MCF 10A (cell line): ENCODE results near the gene DRAXIN. TPM values are rescaled to one million over a fixed set of nuclear protein-coding genes. Genes with fewer than 3 reads are reported as not detected.

ENCODE experiments used
- BruUV-seq: library from RNA; stranded (reverse); fragments of 400-500 nt; replicated peaks from 2 replicates; lab custom pipeline; 2021; lab: Mats Ljungman, UMichigan
- CTCF ChIA-PET: fragments of 300-600 bp; sonication (Branson Sonifier 250); formaldehyde crosslinking; extraction: SDS; loops from one replicate; lab custom pipeline; 2021; ENCODE audit warnings: antibody characterized with exemption, inconsistent platforms; lab: Yijun Ruan, JAX
- POLR2A ChIA-PET: fragments of 300-600, 350-650 bp; sonication (Branson Sonifier 250); formaldehyde crosslinking; extraction: SDS; loops from one replicate; lab custom pipeline; 2020; ENCODE audit warnings: antibody characterized with exemption, inconsistent platforms; lab: Yijun Ruan, JAX
- DNase-seq: peaks from one replicate; pipeline ENCODE4 v3.0.0-alpha.2; 2018; ENCODE audit not compliant: unreplicated experiment
- H3K27ac Mint-ChIP-seq: one replicate; pipeline ENCODE4 v1.8.0; 2022; ENCODE audit warnings: mild to moderate bottlenecking, low read depth, mixed read lengths; ENCODE audit not compliant: unreplicated experiment
- H3K27me3 Mint-ChIP-seq: one replicate; pipeline ENCODE4 v1.8.0; 2022; ENCODE audit warnings: mixed read lengths; ENCODE audit not compliant: insufficient read depth, unreplicated experiment
- H3K36me3 Mint-ChIP-seq: one replicate; pipeline ENCODE4 v1.8.0; 2022; ENCODE audit warnings: mild to moderate bottlenecking, moderate library complexity, mixed read lengths; ENCODE audit not compliant: insufficient read depth, unreplicated experiment
- H3K4me1 Mint-ChIP-seq: one replicate; pipeline ENCODE4 v1.8.0; 2022; ENCODE audit warnings: mixed read lengths; ENCODE audit not compliant: insufficient read depth, unreplicated experiment
- H3K4me3 Mint-ChIP-seq: one replicate; pipeline ENCODE4 v1.8.0; 2022; ENCODE audit warnings: mild to moderate bottlenecking, moderate library complexity, mixed read lengths; ENCODE audit not compliant: unreplicated experiment
- H3K9me3 Mint-ChIP-seq: one replicate; pipeline ENCODE4 v1.8.0; 2022; ENCODE audit warnings: mixed read lengths; ENCODE audit not compliant: unreplicated experiment
- intact Hi-C: fragments of 100-400 bp; cut with micrococcal nuclease; formaldehyde crosslinking; loops from 2 replicates; pipeline ENCODE4 v1.14.1; 2022
- total RNA-seq: library from RNA; stranded (reverse); gene quantifications from 2 replicates; pipeline ENCODE4 v1.2.3, GENCODE V29; 2022
- TF ChIP-seq, protein P1 (sequence below): fragments of 200-600 bp; IDR thresholded peaks from one replicate; pipeline ENCODE4 v1.8.0; 2022; ENCODE audit warnings: antibody characterized with exemption, mild to moderate bottlenecking; ENCODE audit not compliant: unreplicated experiment

DRAXIN gene
- total RNA-seq, 1 experiment from 2014 or later = 0.07 TPM

DNA sequence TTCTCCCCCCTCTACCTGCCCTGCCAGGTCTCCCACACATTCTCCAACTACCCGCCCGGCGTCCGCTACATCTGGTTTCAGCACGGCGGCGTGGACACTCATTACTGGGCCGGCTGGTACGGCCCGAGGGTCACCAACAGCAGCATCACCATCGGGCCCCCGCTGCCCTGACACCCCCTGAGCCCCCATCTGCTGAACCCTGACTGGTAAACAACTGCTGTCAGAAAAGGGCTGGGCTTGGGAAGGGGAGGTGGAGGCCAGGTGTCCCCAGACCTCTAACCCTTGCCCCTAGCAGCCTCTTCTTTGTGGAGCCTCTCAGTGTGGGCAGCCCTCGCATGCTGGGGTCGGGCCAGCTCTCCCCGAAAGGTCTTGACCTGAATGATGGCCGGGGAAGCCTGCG is 30.4 kb upstream of the DRAXIN start:
- H3K27ac Mint-ChIP-seq = no peak overlapping the region
- peaks cover 31% of the 10 kb centered on the region for H3K36me3 Mint-ChIP-seq
- TF ChIP-seq, protein P1, sequence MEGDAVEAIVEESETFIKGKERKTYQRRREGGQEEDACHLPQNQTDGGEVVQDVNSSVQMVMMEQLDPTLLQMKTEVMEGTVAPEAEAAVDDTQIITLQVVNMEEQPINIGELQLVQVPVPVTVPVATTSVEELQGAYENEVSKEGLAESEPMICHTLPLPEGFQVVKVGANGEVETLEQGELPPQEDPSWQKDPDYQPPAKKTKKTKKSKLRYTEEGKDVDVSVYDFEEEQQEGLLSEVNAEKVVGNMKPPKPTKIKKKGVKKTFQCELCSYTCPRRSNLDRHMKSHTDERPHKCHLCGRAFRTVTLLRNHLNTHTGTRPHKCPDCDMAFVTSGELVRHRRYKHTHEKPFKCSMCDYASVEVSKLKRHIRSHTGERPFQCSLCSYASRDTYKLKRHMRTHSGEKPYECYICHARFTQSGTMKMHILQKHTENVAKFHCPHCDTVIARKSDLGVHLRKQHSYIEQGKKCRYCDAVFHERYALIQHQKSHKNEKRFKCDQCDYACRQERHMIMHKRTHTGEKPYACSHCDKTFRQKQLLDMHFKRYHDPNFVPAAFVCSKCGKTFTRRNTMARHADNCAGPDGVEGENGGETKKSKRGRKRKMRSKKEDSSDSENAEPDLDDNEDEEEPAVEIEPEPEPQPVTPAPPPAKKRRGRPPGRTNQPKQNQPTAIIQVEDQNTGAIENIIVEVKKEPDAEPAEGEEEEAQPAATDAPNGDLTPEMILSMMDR = no peak
- no TSS peak for BruUV-seq
- intact Hi-C loops = no loop called here
- CTCF ChIA-PET = interaction anchor here (0.6 to 2.0 kb wide), 4 partner anchors 57 to 624 kb away, joined by 3 to 6 read pairs (median 4); no protein-coding TSS in a partner anchor
- H3K9me3 Mint-ChIP-seq = no peaks in the 10 kb centered on the region
- H3K4me1 Mint-ChIP-seq = no peaks in the 10 kb centered on the region
- POLR2A ChIA-PET = no interaction called here
- no peak overlapping the region for H3K4me3 Mint-ChIP-seq
- no peak for DNase-seq
- no peaks in the 10 kb centered on the region for H3K27me3 Mint-ChIP-seq

DNA sequence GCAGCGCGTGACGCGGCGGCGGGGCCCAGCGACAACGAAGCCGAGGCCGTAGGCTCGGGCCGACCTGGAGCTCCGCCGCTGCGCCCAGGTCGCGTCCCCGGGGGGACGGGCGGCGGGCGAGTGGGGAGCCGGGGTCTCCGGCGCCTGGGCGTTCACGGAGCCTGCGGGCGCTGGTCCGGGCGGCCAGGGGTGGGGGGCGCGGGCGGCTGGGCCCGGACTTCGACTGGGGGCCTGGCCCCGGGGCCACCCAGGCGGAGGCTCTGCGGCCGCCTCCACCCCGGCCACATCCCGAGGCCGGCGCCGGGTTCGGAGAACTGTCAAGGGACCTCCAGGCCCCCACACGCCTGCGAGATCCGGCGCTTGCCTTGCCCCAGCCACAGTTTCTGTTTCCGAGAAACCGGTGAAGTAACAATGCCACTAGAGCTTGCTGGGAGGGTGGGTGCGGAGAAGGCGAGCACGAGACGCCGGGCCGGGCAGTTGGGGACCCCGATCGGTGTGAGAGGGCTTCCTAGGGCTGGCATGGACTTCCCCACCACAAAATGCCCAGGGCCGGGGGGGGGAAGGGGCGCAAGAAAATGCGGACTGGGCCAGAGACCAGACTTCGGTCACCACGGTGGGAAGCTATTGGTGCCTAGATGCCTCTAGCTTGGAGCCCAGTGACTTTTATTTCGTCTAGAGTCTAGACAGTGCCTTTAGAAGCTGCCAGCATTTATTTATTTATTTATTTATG is 27.0 kb upstream of the DRAXIN start:
- no peaks in the 10 kb centered on the region for H3K27me3 Mint-ChIP-seq
- CTCF ChIA-PET = interaction anchor here (0.6 to 3.8 kb wide), 16 partner anchors 8 to 1157 kb away, joined by 3 to 27 read pairs (median 3); partner anchors contain the start of genes FBXO2, FBXO44 and MTOR
- no peaks in the 10 kb centered on the region for H3K4me1 Mint-ChIP-seq
- TF ChIP-seq, protein P1 = no peak
- intact Hi-C loops = loop anchor here (1.0 to 2.0 kb wide), 2 partner anchors 16 to 55 kb away; partner anchors contain the start of gene MAD2L2
- H3K9me3 Mint-ChIP-seq = no peaks in the 10 kb centered on the region
- peak overlapping the region; percentile 59 for H3K4me3 Mint-ChIP-seq
- H3K27ac Mint-ChIP-seq = no peak overlapping the region
- no peak for DNase-seq
- POLR2A ChIA-PET = interaction anchor here (0.6 to 2.9 kb wide), 11 partner anchors 8 to 652 kb away, joined by 3 to 17 read pairs (median 5); partner anchors contain the start of genes FBXO44, MAD2L2, MTOR and TARDBP
- peaks cover 10% of the 10 kb centered on the region for H3K36me3 Mint-ChIP-seq
- BruUV-seq = no TSS peak

DNA sequence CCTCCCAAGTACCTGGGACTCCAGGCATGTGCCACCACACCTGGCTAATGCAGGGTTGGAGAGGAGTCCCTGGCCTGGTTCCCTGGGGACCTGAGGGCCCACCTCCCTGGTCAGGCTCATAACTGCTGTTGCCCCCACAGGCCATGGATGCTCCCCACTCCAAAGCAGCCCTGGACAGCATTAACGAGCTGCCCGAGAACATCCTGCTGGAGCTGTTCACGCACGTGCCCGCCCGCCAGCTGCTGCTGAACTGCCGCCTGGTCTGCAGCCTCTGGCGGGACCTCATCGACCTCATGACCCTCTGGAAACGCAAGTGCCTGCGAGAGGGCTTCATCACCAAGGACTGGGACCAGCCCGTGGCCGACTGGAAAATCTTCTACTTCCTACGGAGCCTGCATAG is 23.0 kb upstream of the DRAXIN start:
- no peak for DNase-seq
- POLR2A ChIA-PET = interaction anchor here (1.1 kb wide), 1 partner anchor 12 kb away, joined by 3 read pairs; no protein-coding TSS in a partner anchor
- intact Hi-C loops = no loop called here
- H3K27ac Mint-ChIP-seq = no peak overlapping the region
- no peaks in the 10 kb centered on the region for H3K4me1 Mint-ChIP-seq
- TF ChIP-seq, protein P1 = no peak
- no peaks in the 10 kb centered on the region for H3K27me3 Mint-ChIP-seq
- no TSS peak for BruUV-seq
- peaks cover 3% of the 10 kb centered on the region for H3K36me3 Mint-ChIP-seq
- no peak overlapping the region for H3K4me3 Mint-ChIP-seq
- CTCF ChIA-PET = no interaction called here
- no peaks in the 10 kb centered on the region for H3K9me3 Mint-ChIP-seq

DNA sequence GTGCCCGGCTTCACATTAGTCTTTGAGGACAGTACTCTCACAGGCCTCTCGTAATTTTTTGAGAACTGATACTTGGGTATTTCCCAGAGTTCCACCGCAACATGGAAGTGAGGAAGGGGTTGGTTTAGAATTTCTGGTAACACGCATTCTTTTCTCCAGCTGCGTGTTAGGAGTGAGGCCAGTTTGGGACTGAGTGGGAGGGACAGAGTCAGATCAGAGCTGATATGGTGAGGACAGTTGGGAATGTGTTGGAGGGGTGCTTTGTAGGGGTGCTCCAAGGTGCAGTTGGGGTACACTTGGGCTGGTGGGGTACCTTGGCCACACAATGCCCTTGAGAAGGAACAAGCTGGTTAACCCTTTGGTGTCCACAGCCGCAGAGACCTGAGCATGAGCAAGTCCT is 20.8 kb upstream of the DRAXIN start:
- TF ChIP-seq, protein P1 = no peak
- CTCF ChIA-PET = no interaction called here
- Mint-ChIP-seq H3K36me3 (peaks cover 12% of the 10 kb centered on the region), H3K4me1 (no peaks in the 10 kb centered on the region), H3K4me3 (no peak overlapping the region), H3K27me3 (no peaks in the 10 kb centered on the region), H3K9me3 (no peaks in the 10 kb centered on the region), H3K27ac (no peak overlapping the region)
- DNase-seq = no peak
- intact Hi-C loops = no loop called here
- BruUV-seq = no TSS peak
- POLR2A ChIA-PET = interaction anchor here (1.7 kb wide), 1 partner anchor 19 kb away, joined by 5 read pairs; no protein-coding TSS in a partner anchor
